ENCODE measurements around the gene MYO15A.

The MYO15A gene

DNA sequence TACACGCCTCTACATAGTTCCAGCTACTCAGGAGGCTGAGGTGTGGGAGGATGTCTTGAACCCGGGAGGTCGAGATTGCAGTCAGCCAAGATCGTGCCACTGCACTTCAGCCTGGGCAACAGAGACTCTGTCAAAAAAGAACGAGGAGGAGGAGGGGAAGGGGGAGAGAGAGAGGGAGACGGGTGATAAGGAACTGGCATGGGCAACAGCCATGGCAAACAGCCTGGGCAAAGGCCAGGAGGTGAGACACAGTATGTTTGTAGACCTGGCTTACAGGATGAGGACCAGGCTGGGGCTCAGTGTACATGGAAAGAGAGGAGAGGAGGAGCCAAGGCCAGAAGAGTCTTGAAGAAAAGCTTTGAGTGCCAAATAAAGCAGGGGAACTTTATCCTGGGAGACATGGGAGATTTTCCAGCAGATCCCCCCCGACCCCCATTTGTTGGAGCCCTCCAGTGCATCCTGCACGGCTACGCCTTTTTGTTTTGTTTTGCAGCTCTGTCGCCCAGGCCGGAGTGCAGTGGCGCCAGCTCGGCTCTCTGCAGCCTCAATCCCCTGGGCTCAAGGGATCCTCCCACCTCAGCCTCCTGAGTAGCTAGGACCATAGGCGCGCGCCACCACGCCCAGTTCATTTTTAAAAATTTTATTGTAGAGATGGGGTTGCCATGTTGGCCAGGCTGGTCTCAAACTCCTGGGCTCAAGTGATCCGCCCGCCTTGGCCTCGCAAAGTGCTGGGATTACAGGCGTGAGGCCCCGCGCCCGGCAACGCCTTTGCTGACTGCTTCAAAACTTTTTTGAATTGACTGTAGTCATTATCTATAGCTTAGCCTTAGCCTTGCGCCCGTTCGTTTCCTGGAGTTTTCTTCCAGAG is 73.8 kb downstream of the MYO15A start:
- H3K27me3 ChIP-seq (ENCODE audit: control insufficient read depth, insufficient read depth, low read length): no peaks in the 10 kb centered on the region
- H3K9me3 ChIP-seq (ENCODE audit: control insufficient read depth, low read depth, low read length): no peaks in the 10 kb centered on the region
- H3K4me1 ChIP-seq (ENCODE audit: control insufficient read depth, low read depth, low read length): peaks cover 20% of the 10 kb centered on the region
- H3K4me3 ChIP-seq (ENCODE audit: low read length): peak overlapping the region; percentile 81
- H3K9ac ChIP-seq (ENCODE audit: low read length): peak overlapping the region; percentile 78
- H3K36me3 ChIP-seq (ENCODE audit: control insufficient read depth, low read depth, low read length): peaks cover 9% of the 10 kb centered on the region
- H3K27ac ChIP-seq (ENCODE audit: low read length): peak overlapping the region; percentile 83

DNA sequence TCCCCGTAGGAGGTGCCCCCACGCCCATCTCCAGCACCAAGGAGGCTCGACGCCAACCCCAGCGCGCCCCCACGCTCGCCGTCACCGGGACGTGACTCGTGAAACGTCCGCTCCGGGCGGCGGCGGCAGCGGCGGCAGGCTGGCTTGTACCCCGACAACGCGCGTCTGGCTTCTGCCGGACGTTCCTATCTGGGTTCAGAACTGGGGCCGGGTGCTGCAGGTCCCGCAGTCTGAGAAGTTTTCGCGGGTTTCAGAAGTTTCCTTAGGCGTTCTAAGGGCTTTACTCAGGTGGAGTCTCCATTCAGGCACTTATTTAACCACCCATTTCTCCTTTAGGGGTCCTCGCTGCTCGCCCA is 74.4 kb downstream of the MYO15A start:
- H3K9me3 ChIP-seq (ENCODE audit: control insufficient read depth, low read depth, low read length): no peaks in the 10 kb centered on the region
- peaks cover 20% of the 10 kb centered on the region for H3K4me1 ChIP-seq (ENCODE audit: control insufficient read depth, low read depth, low read length)
- H3K9ac ChIP-seq (ENCODE audit: low read length): peak overlapping the region; percentile 78
- H3K27ac ChIP-seq (ENCODE audit: low read length): peak overlapping the region; percentile 83
- peak overlapping the region; percentile 81 for H3K4me3 ChIP-seq (ENCODE audit: low read length)
- H3K36me3 ChIP-seq (ENCODE audit: control insufficient read depth, low read depth, low read length): peaks cover 13% of the 10 kb centered on the region
- H3K27me3 ChIP-seq (ENCODE audit: control insufficient read depth, insufficient read depth, low read length): no peaks in the 10 kb centered on the region

DNA sequence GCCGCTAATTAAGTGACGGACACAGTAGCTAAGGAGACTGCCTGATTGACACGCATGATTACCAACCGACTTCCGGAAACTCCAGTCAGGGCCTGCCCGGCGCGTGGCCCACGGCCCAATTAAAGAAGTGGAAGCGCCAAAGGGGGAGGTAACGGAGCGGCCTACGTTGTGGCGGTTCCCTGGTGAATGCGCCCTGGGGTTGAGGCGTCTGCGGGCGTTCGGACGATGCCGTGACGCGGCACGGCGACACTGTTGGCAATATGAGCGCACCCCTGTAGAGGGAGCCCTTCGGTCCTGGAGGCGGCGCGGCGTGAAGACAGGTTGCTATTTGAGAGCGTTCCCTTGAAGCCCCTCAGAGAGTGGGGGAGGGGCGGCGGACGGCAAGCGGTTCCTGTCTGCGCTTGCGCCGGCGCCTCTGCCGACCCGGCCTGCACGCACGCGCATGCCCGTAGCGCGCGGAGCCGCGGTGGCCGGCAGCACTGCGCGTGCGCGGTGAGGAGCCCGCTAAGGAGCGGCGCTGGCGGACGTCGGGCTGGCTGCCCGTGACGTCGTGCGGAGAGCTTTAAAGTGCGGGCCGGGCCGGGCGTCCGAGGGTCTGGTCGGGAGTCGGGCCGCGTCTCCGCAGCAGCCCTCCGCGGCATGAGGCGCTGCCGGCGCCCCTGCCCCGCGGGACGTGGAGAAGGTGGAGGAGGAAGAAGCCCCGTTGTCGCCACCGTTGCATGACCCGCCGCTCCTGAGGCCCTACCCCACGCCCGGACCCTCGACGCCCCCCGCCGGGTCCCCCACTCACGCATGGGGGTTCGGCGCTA is 75.0 kb downstream of the MYO15A start, which contains the start of gene ALKBH5:
TSS of gene ALKBH5 (plus strand) at position 495 of the 809 bp plus-strand sequence. CDS start 416 bp downstream, outside the sequence.
- peaks cover 18% of the 10 kb centered on the region for H3K36me3 ChIP-seq (ENCODE audit: control insufficient read depth, low read depth, low read length)
- H3K4me3 ChIP-seq (ENCODE audit: low read length): peak within 1 kb of the TSS; percentile 81
- no peaks in the 10 kb centered on the region for H3K27me3 ChIP-seq (ENCODE audit: control insufficient read depth, insufficient read depth, low read length)
- peak within 1 kb of the TSS; percentile 78 for H3K9ac ChIP-seq (ENCODE audit: low read length)
- no peaks in the 10 kb centered on the region for H3K9me3 ChIP-seq (ENCODE audit: control insufficient read depth, low read depth, low read length)
- peak within 1 kb of the TSS; percentile 83 for H3K27ac ChIP-seq (ENCODE audit: low read length)
- H3K4me1 ChIP-seq (ENCODE audit: control insufficient read depth, low read depth, low read length): peaks cover 20% of the 10 kb centered on the region

DNA sequence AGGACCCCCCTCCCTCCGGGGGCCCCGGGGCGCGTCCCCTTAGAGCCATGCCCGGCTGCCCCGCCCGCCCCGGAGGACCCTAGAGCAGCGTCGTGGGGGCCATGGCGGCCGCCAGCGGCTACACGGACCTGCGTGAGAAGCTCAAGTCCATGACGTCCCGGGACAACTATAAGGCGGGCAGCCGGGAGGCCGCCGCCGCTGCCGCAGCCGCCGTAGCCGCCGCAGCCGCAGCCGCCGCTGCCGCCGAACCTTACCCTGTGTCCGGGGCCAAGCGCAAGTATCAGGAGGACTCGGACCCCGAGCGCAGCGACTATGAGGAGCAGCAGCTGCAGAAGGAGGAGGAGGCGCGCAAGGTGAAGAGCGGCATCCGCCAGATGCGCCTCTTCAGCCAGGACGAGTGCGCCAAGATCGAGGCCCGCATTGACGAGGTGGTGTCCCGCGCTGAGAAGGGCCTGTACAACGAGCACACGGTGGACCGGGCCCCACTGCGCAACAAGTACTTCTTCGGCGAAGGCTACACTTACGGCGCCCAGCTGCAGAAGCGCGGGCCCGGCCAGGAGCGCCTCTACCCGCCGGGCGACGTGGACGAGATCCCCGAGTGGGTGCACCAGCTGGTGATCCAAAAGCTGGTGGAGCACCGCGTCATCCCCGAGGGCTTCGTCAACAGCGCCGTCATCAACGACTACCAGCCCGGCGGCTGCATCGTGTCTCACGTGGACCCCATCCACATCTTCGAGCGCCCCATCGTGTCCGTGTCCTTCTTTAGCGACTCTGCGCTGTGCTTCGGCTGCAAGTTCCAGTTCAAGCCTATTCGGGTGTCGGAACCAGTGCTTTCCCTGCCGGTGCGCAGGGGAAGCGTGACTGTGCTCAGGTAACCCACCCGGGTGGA is 75.8 kb downstream of the MYO15A start:
- Histone ChIP-seq H3K27ac (ENCODE audit: low read length) (no peak overlapping the region), H3K27me3 (ENCODE audit: control insufficient read depth, insufficient read depth, low read length) (no peaks in the 10 kb centered on the region), H3K9me3 (ENCODE audit: control insufficient read depth, low read depth, low read length) (no peaks in the 10 kb centered on the region), H3K4me3 (ENCODE audit: low read length) (peak overlapping the region; percentile 81), H3K36me3 (ENCODE audit: control insufficient read depth, low read depth, low read length) (peaks cover 18% of the 10 kb centered on the region), H3K4me1 (ENCODE audit: control insufficient read depth, low read depth, low read length) (peaks cover 20% of the 10 kb centered on the region), H3K9ac (ENCODE audit: low read length) (peak overlapping the region; percentile 78)

DNA sequence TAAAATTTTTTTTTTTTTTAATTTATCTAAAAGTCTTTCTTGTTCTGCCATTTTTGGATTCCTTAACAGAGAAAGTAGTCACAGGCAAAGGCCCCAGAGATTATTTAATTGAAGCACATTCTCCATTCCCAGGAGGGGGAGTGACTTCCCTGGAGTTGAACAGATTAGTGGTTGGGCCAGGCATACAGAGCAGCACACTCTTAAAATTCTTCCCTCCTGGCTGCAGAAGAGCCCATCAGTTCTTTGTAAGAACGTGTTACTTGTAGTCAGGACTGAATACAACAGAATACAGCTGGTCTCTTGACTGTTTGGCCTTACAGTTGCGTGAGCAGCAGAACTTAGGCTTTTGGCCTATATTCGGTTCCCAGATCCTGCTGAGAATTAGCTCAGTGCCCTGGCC is 76.8 kb downstream of the MYO15A start:
- Histone ChIP-seq H3K9ac (ENCODE audit: low read length) (peak overlapping the region; percentile 78), H3K4me1 (ENCODE audit: control insufficient read depth, low read depth, low read length) (peaks cover 20% of the 10 kb centered on the region), H3K27me3 (ENCODE audit: control insufficient read depth, insufficient read depth, low read length) (no peaks in the 10 kb centered on the region), H3K9me3 (ENCODE audit: control insufficient read depth, low read depth, low read length) (no peaks in the 10 kb centered on the region), H3K36me3 (ENCODE audit: control insufficient read depth, low read depth, low read length) (peaks cover 18% of the 10 kb centered on the region), H3K4me3 (ENCODE audit: low read length) (peak overlapping the region; percentile 81), H3K27ac (ENCODE audit: low read length) (no peak overlapping the region)

DNA sequence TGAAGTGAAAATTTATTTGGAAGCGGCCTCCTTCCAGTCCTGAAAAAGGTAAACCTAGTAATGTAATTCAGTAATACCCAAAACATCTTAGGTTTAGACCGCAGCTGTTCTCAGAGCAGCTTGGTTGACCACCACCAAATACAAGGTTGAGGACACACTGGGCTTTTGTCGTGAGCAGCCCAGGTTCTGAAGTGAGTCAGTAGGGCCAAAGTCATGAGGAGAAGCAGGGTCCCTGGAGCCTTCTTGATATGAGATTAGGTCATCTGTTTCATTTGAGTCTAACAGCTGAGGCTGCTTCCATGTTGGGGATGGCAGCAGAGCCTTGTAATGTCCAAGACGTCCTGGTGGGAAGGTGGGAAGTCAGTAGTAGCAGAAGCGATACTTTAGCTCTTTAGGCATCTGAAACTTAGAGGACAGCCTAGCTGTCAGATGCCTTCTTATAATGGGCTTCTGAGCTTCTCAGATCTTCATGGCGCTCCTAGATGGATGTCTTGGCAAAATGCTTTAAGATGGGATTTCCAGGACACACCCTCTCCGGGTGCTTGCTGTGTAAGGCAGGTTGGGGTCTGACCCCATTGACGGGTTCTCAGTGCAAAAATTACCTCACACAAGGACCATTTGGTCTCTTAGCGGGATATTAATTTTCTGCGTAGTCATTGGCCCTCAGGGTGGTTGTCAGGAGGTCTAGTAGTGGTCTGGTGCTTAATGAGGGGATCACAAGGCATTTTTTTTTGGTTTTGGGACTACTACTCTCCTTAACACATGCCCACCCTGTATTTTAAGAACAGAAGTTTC is 77.5 kb downstream of the MYO15A start:
- peak overlapping the region; percentile 81 for H3K4me3 ChIP-seq (ENCODE audit: low read length)
- H3K27ac ChIP-seq (ENCODE audit: low read length): no peak overlapping the region
- H3K36me3 ChIP-seq (ENCODE audit: control insufficient read depth, low read depth, low read length): peaks cover 18% of the 10 kb centered on the region
- H3K9me3 ChIP-seq (ENCODE audit: control insufficient read depth, low read depth, low read length): no peaks in the 10 kb centered on the region
- H3K9ac ChIP-seq (ENCODE audit: low read length): peak overlapping the region; percentile 78
- peaks cover 20% of the 10 kb centered on the region for H3K4me1 ChIP-seq (ENCODE audit: control insufficient read depth, low read depth, low read length)
- H3K27me3 ChIP-seq (ENCODE audit: control insufficient read depth, insufficient read depth, low read length): no peaks in the 10 kb centered on the region

DNA sequence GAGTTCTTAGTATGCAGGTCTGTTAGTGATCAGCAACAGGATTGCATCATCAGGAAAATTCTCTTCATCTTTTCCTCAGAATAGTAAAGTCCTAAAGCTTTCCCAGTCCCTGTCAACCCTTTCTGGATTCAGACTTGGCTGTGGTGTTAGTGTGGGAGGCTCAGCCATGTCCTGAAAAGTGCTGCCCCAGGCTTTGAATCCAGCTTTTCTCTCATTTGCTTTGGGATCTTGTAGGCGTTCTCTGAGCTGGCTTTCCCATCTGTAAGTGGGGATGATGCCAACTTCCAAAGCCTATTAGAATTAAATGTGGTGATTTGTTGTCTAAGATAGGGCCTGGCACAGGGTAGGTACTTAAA is 78.0 kb downstream of the MYO15A start:
- no peak overlapping the region for H3K27ac ChIP-seq (ENCODE audit: low read length)
- no peaks in the 10 kb centered on the region for H3K9me3 ChIP-seq (ENCODE audit: control insufficient read depth, low read depth, low read length)
- peak overlapping the region; percentile 81 for H3K4me3 ChIP-seq (ENCODE audit: low read length)
- peaks cover 18% of the 10 kb centered on the region for H3K36me3 ChIP-seq (ENCODE audit: control insufficient read depth, low read depth, low read length)
- peak overlapping the region; percentile 7 for H3K9ac ChIP-seq (ENCODE audit: low read length)
- H3K4me1 ChIP-seq (ENCODE audit: control insufficient read depth, low read depth, low read length): peaks cover 20% of the 10 kb centered on the region
- H3K27me3 ChIP-seq (ENCODE audit: control insufficient read depth, insufficient read depth, low read length): no peaks in the 10 kb centered on the region

DNA sequence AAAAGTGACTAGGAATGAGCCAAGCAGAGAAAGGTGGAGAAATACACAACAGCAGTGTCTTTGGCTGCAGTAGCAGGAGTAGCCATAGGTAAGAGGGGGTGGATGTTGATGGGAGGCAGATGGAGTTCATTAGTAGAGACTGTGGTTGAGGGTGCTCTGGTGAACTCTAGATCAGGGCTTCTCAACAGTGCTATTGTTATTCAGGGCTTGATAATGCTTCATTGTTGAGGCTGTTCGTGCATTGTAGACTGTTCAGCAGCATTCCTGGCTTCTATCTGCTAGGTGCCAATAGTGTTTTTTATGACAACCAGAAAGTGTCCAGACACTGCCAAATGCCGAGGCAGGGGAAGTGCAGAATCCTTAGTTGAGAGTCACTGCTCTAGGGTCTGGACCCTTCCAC is 78.7 kb downstream of the MYO15A start:
- Histone ChIP-seq H3K9me3 (ENCODE audit: control insufficient read depth, low read depth, low read length) (no peaks in the 10 kb centered on the region), H3K27me3 (ENCODE audit: control insufficient read depth, insufficient read depth, low read length) (no peaks in the 10 kb centered on the region), H3K9ac (ENCODE audit: low read length) (no peak overlapping the region), H3K4me3 (ENCODE audit: low read length) (peak overlapping the region; percentile 10), H3K4me1 (ENCODE audit: control insufficient read depth, low read depth, low read length) (peaks cover 17% of the 10 kb centered on the region), H3K27ac (ENCODE audit: low read length) (no peak overlapping the region), H3K36me3 (ENCODE audit: control insufficient read depth, low read depth, low read length) (peaks cover 22% of the 10 kb centered on the region)

DNA sequence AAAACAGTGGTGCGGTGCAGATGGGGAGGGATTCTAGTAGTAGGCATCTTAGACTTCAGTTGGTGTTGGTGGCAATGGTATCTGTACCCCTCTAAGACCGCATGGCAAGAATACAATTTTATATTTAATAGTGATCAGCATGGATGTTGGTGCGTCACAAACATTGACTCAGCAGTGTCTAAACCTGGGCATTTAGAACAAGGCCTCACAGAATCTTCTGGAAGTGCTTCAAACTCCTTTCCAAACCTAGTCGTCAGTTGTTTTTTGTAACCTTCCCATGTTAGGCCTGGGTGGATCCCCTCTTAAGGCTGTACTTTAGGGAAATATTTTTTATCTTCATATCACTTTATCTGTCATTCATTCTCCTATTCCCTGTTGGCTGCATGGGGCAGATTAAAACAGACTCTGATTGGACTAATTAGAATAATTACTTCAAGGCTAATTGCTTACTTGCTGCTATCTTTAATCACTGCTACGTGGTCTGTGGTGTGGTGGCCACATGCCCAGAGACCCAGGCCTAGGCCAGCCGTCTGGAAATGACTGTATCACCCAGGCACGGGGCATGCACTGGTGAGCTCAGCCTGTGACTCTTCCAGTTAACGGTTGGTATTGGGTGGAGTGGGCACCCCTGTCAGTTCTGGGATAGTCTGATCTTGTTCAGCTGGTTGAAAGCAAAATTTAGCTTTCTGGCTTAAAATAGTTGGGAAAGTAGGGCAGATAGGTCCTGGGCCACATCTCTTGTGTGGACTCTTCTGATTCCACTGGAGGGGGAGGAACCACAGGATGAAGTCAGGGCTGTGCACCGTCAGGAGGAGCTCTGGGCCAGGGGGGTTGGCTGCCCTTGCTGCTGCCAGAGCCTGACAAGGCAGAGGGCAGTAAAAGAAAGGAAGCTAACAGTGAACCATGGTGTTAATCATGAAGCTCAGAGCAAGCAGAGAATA is 79.5 kb downstream of the MYO15A start:
- Histone ChIP-seq H3K4me1 (ENCODE audit: control insufficient read depth, low read depth, low read length) (peaks cover 16% of the 10 kb centered on the region), H3K27me3 (ENCODE audit: control insufficient read depth, insufficient read depth, low read length) (no peaks in the 10 kb centered on the region), H3K4me3 (ENCODE audit: low read length) (no peak overlapping the region), H3K27ac (ENCODE audit: low read length) (no peak overlapping the region), H3K9ac (ENCODE audit: low read length) (no peak overlapping the region), H3K36me3 (ENCODE audit: control insufficient read depth, low read depth, low read length) (peaks cover 25% of the 10 kb centered on the region), H3K9me3 (ENCODE audit: control insufficient read depth, low read depth, low read length) (no peaks in the 10 kb centered on the region)

All from iPS-18a (cell line).